Measurements from ENCODE around the gene TTC33.
"Not testable (repeated sequence)": the region's sequence is repeated elsewhere in the genome, so short reads cannot be mapped to it uniquely, and the experiment has no call there.

The TTC33 gene

GRCh38 chr5:40678460-40679147 lies 77.2 kb downstream of the TTC33 start:
- DNase-seq = no peak

GRCh38 chr5:40678026-40678425 lies 77.7 kb downstream of the TTC33 start:
- no peak for DNase-seq

GRCh38 chr5:40677456-40677855 lies 78.3 kb downstream of the TTC33 start:
- DNase-seq = no peak

- no peak for DNase-seq
Observed at GRCh38 chr5:40676613-40677343, 79.0 kb downstream of the TTC33 start.

- no peak for DNase-seq
Observed at GRCh38 chr5:40675396-40676133, 80.2 kb downstream of the TTC33 start.

GRCh38 chr5:40674661-40675235 lies 81.0 kb downstream of the TTC33 start:
- DNase-seq = no peak

GRCh38 chr5:40672425-40672824 lies 83.3 kb downstream of the TTC33 start:
- no peak for DNase-seq

GRCh38 chr5:40669606-40670390 lies 86.0 kb downstream of the TTC33 start:
- no peak for DNase-seq

GRCh38 chr5:40667161-40667663 lies 88.5 kb downstream of the TTC33 start:
- no peak for DNase-seq

- no peak for DNase-seq
Observed at GRCh38 chr5:40666657-40667056, 89.1 kb downstream of the TTC33 start.

- no peak for DNase-seq
Observed at GRCh38 chr5:40665635-40666298, 90.0 kb downstream of the TTC33 start.

GRCh38 chr5:40660751-40661150 lies 95.0 kb downstream of the TTC33 start:
- DNase-seq = no peak

GRCh38 chr5:40656766-40657165 lies 99.0 kb downstream of the TTC33 start:
- no peak for DNase-seq

GRCh38 chr5:40656091-40656490 lies 99.7 kb downstream of the TTC33 start:
- DNase-seq = not testable (repeated sequence)

- DNase-seq = no peak
Observed at GRCh38 chr5:40655138-40655537, 100.6 kb downstream of the TTC33 start.

GRCh38 chr5:40654377-40654991 lies 101.3 kb downstream of the TTC33 start:
- no peak for DNase-seq

- DNase-seq = no peak
Observed at GRCh38 chr5:40653221-40654022, 102.3 kb downstream of the TTC33 start.

GRCh38 chr5:40652441-40653220 lies 103.1 kb downstream of the TTC33 start:
- no peak for DNase-seq

GRCh38 chr5:40651201-40651600 lies 104.6 kb downstream of the TTC33 start:
- DNase-seq = no peak
